Transverse colon (tissue), 3 donors: Measurements from ENCODE around the gene EGFR.

Experiments
- POLR2A ChIP-seq: fragments of 450-650 bp; IDR thresholded peaks from one replicate; pipeline ENCODE4 v1.6.1; 2016; ENCODE audit warnings: antibody characterized with exemption, mild to moderate bottlenecking, moderate library complexity
- TF ChIP-seq, protein P1 (sequence below), 5 experiments: fragments of 200-600 bp in 3 of 5; fragments of 450-650 bp in 2 of 5; sonication (generic) in 3 of 5; IDR thresholded peaks; 1 replicate in 2 of 5; 2 replicates in 3 of 5; pipeline ENCODE4 v1.5.1; 2016 to 2017; ENCODE audit warnings: antibody characterized with exemption in 5 of 5, inconsistent platforms in 3 of 5, mild to moderate bottlenecking in 2 of 5, moderate library complexity in 1 of 5

DNA sequence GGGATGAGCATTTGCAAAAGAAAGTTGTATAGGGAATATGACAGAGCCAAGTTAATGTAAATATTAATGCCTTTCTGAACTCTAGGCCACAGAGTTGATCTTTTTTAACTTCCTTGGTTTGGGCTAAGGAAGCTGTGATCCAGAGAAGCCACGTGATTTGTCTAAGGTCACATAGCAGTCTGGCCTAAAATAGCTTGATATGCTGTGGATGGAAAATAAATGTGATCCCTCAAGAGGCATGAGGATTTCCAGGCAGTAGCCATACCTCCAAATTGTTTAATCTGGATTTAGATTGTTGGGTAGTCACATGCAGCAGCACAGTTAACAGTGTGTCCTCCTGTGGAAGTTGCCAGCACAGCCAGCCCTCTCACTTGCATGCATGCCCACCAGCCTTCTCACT is 180.6 kb downstream of the EGFR start:
- TF ChIP-seq, protein P1, sequence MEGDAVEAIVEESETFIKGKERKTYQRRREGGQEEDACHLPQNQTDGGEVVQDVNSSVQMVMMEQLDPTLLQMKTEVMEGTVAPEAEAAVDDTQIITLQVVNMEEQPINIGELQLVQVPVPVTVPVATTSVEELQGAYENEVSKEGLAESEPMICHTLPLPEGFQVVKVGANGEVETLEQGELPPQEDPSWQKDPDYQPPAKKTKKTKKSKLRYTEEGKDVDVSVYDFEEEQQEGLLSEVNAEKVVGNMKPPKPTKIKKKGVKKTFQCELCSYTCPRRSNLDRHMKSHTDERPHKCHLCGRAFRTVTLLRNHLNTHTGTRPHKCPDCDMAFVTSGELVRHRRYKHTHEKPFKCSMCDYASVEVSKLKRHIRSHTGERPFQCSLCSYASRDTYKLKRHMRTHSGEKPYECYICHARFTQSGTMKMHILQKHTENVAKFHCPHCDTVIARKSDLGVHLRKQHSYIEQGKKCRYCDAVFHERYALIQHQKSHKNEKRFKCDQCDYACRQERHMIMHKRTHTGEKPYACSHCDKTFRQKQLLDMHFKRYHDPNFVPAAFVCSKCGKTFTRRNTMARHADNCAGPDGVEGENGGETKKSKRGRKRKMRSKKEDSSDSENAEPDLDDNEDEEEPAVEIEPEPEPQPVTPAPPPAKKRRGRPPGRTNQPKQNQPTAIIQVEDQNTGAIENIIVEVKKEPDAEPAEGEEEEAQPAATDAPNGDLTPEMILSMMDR (IDR thresholded peaks at IDR 0.05) = no peak
- TF ChIP-seq POLR2A = no peak
